Hepatocyte (in vitro differentiated cells): ENCODE measurements around the gene BIRC2. TPM values are rescaled to one million over a fixed set of nuclear protein-coding genes. Genes with fewer than 3 reads are reported as not detected.

Experiments
- DNase-seq: peaks from one replicate; pipeline ENCODE4 v3.0.0-alpha.2; 2016; ENCODE audit warnings: low spot score
- H2AFZ ChIP-seq: fragments of 200-600 bp; sonication (generic); 2 replicates; pipeline ENCODE4 v1.6.0; 2016; ENCODE audit warnings: antibody characterized with exemption, mild to moderate bottlenecking
- H3K27ac ChIP-seq: fragments of 200-600 bp; sonication (generic); 2 replicates; pipeline ENCODE4 v1.5.1; 2016; ENCODE audit warnings: mild to moderate bottlenecking
- H3K27me3 ChIP-seq: fragments of 200-600 bp; sonication (generic); 2 replicates; pipeline ENCODE4 v1.6.1; 2016
- H3K36me3 ChIP-seq: fragments of 200-600 bp; sonication (generic); replicated peaks from 2 replicates; pipeline ENCODE4 v1.5.1; 2016; ENCODE audit warnings: low read depth; ENCODE audit not compliant: insufficient read depth
- H3K4me1 ChIP-seq: fragments of 200-600 bp; sonication (generic); 2 replicates; pipeline ENCODE4 v1.5.1; 2016; ENCODE audit warnings: mild to moderate bottlenecking, moderate library complexity; ENCODE audit not compliant: insufficient read depth
- H3K4me2 ChIP-seq: fragments of 200-600 bp; sonication (generic); 2 replicates; pipeline ENCODE4 v1.6.0; 2016
- H3K4me3 ChIP-seq: fragments of 200-600 bp; sonication (generic); 2 replicates; pipeline ENCODE4 v1.5.1; 2016; ENCODE audit warnings: mild to moderate bottlenecking
- H3K79me2 ChIP-seq: fragments of 200-600 bp; sonication (generic); 2 replicates; pipeline ENCODE4 v1.6.0; 2017; ENCODE audit warnings: mild to moderate bottlenecking
- H3K9me2 ChIP-seq: fragments of 200-600 bp; sonication (generic); replicated peaks from 2 replicates; pipeline ENCODE4 v1.6.0; 2017; ENCODE audit warnings: mild to moderate bottlenecking; ENCODE audit not compliant: insufficient read depth
- H3K9me3 ChIP-seq: fragments of 200-600 bp; sonication (generic); 2 replicates; pipeline ENCODE4 v1.5.1; 2016; ENCODE audit warnings: low read depth, mild to moderate bottlenecking
- H4K20me1 ChIP-seq: fragments of 200-600 bp; sonication (generic); 2 replicates; pipeline ENCODE4 v1.6.0; 2016; ENCODE audit warnings: mild to moderate bottlenecking; ENCODE audit not compliant: insufficient read depth, poor library complexity, severe bottlenecking
- EZH2 ChIP-seq: fragments of 200-600 bp; sonication (generic); IDR thresholded peaks from 2 replicates; pipeline ENCODE4 v1.6.1; 2016; ENCODE audit warnings: antibody characterized with exemption, mild to moderate bottlenecking, borderline replicate concordance
- EZH2phosphoT487 ChIP-seq: fragments of 200-600 bp; sonication (generic); IDR thresholded peaks from one replicate; pipeline ENCODE4 v1.6.1; 2018; ENCODE audit warnings: antibody characterized with exemption, mild to moderate bottlenecking, low read depth, moderate library complexity; ENCODE audit not compliant: unreplicated experiment, severe bottlenecking
- WGBS: methylation state at CpG from one replicate; pipeline ENCODE4 v1.1.6; 2016; ENCODE audit warnings: low lambda C conversion rate; ENCODE audit errors: missing lambda C conversion rate; 5-methylcytosine and 5-hydroxymethylcytosine counted together
- polyA plus RNA-seq: library from polyadenylated mRNA; unstranded; fragments of >200 nt; fragmentation: Nextera tagmentation; extraction: Ambion mirVana; gene quantifications from 2 replicates; pipeline ENCODE4 v1.2.1, GENCODE V29; 2016
- total RNA-seq: library from RNA; depleted of rRNA; stranded (reverse); fragments of >200 nt; gene quantifications from 2 replicates; pipeline ENCODE4 v1.2.3, GENCODE V29; 2014
- TF ChIP-seq, protein P1 (sequence below): fragments of 200-600 bp; sonication (generic); IDR thresholded peaks from 2 replicates; pipeline ENCODE4 v1.5.1; 2016; ENCODE audit warnings: antibody characterized with exemption, mild to moderate bottlenecking; ENCODE audit not compliant: poor library complexity

Gene BIRC2
- total and polyA plus RNA-seq, 2 experiments from 2014 or later, result 37.7 to 85.7 TPM

DNA sequence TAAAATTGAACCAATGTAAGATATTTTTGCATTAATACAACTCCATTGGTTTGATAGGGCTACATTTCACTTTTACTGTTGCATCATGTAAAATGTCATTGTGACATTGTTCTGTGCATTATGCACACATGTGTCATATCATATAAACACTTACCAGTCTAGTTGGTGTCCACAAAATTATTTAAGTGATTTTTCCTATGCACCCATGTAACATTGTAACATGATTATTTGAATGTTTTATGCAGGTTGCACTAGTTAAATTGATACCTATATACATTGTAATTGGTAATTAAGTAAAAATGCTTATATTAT lies 39.3 kb upstream of the BIRC2 start:
- no peak for DNase-seq
- no peaks in the 10 kb centered on the region for H3K27me3 ChIP-seq
- H3K4me2 ChIP-seq, result no peak overlapping the region
- no peak overlapping the region for H2AFZ ChIP-seq
- peaks cover 19% of the 10 kb centered on the region for H3K4me1 ChIP-seq
- no peaks in the 10 kb centered on the region for H3K36me3 ChIP-seq
- H3K27ac ChIP-seq, result no peak overlapping the region
- no peaks in the 10 kb centered on the region for H3K79me2 ChIP-seq
- no peaks in the 10 kb centered on the region for H3K9me3 ChIP-seq
- H4K20me1 ChIP-seq, result no peaks in the 10 kb centered on the region
- H3K9me2 ChIP-seq, result no peaks in the 10 kb centered on the region
- no peak for TF ChIP-seq EZH2phosphoT487
- TF ChIP-seq EZH2, result no peak
- TF ChIP-seq, protein P1, sequence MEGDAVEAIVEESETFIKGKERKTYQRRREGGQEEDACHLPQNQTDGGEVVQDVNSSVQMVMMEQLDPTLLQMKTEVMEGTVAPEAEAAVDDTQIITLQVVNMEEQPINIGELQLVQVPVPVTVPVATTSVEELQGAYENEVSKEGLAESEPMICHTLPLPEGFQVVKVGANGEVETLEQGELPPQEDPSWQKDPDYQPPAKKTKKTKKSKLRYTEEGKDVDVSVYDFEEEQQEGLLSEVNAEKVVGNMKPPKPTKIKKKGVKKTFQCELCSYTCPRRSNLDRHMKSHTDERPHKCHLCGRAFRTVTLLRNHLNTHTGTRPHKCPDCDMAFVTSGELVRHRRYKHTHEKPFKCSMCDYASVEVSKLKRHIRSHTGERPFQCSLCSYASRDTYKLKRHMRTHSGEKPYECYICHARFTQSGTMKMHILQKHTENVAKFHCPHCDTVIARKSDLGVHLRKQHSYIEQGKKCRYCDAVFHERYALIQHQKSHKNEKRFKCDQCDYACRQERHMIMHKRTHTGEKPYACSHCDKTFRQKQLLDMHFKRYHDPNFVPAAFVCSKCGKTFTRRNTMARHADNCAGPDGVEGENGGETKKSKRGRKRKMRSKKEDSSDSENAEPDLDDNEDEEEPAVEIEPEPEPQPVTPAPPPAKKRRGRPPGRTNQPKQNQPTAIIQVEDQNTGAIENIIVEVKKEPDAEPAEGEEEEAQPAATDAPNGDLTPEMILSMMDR, result no peak
- H3K4me3 ChIP-seq, result no peak overlapping the region

DNA sequence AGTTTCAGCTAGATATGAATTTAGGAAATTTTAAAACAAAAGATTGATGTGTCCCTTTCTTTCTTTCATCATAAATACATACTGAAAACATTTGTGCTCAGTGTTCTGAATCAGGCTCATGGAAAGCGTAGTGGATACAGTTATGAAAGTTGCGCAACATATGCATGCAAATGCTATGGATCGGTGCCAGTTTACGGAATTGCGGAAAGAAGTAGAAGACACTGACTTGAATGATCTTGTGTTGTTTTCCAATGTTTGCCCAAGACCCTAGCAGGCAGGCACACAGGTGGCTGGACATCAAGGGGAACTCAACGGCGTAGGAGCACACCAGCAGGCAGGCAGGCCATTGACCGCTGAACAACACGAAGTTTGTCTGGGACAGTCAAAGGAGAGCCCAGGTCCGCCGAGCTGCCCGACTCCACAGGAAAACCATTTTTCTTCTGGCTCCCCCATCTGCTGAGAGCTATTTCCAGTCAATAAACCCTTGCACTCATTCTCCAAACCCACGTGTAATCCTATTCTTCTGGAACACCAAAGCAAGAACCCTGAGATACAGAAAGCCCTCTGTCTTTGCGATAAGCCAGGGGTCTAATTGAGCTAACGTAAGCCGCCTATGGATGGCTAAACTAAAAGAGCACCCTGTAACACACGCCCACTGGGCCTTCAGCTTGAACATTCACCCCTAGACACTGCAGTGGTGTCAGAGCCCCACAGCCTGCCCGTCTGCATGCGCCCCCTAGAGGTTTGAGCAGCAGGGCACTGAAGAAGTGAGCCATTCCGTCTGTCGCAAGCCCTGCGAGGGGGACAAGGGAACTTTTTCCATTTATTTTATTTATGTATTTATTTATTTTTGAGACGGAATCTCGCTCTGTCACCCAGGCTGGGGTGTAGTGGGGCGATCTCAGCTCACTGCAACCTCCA lies 37.1 kb upstream of the BIRC2 start:
- Histone ChIP-seq H3K27ac (no peak overlapping the region), H2AFZ (no peak overlapping the region), H3K79me2 (no peaks in the 10 kb centered on the region), H3K4me1 (peaks cover 30% of the 10 kb centered on the region), H4K20me1 (no peaks in the 10 kb centered on the region), H3K4me3 (no peak overlapping the region), H3K9me3 (no peaks in the 10 kb centered on the region), H3K9me2 (no peaks in the 10 kb centered on the region), H3K4me2 (no peak overlapping the region), H3K36me3 (no peaks in the 10 kb centered on the region), H3K27me3 (no peaks in the 10 kb centered on the region)
- no peak for DNase-seq
- TF ChIP-seq EZH2 (no peak), EZH2phosphoT487 (no peak)
- TF ChIP-seq, protein P1, result no peak
- 87% methylated on average over 25 of the region's 25 CpGs for WGBS

DNA sequence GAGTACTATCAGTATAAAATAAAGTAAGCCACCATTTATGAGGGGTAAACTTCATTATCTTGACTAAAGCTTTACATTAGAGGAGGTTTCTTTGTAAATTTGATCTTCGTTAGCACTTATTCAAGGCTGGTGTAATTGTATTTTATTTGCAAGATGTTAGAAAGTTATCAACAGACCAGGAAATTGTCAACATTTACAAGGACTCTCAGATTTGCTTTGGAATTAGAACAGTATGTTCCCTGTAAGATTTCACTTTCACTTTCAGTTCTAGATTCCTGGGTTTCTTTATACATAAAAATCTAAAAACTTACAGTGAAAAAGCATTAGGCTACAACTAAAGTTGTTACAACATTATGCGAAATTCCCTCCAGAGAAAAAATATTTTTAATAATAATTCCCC lies 34.3 kb upstream of the BIRC2 start:
- Histone ChIP-seq H3K4me3 (no peak overlapping the region), H3K27ac (peak overlapping the region; percentile 67), H3K27me3 (no peaks in the 10 kb centered on the region), H3K9me3 (no peaks in the 10 kb centered on the region), H3K4me1 (peaks cover 19% of the 10 kb centered on the region), H3K36me3 (no peaks in the 10 kb centered on the region), H3K9me2 (no peaks in the 10 kb centered on the region), H2AFZ (peak overlapping the region; percentile 28), H3K4me2 (peak overlapping the region; percentile 56), H3K79me2 (no peaks in the 10 kb centered on the region), H4K20me1 (no peaks in the 10 kb centered on the region)
- WGBS, result 52% methylated on average over 2 of the region's 2 CpGs
- DNase-seq, result no peak
- TF ChIP-seq EZH2phosphoT487 (no peak), EZH2 (no peak)
- TF ChIP-seq, protein P1, result no peak
